Natural killer cell treated with Interleukin-12 subunit alpha and Interleukin-12 subunit beta and Interleukin-15 and Interleukin-18, amount 100 ng/mL, for 72 hours (primary cell): ENCODE results near the gene GADD45G. TPM values are rescaled to one million over a fixed set of nuclear protein-coding genes. Genes with fewer than 3 reads are reported as not detected.

Experiments
- ATAC-seq, 2 donors: fragments of 150-1000 bp; cut with Tn5 transposase in 1 of 2; sonication (Bioruptor Pico), chemical (Tn5 transposase) in 1 of 2; 2 replicates each; pipeline ENCODE4 v1.10.0; 2021
- DNase-seq: peaks from one replicate; pipeline ENCODE4 v3.0.0; 2022; ENCODE audit warnings: low spot score
- H3K27ac Mint-ChIP-seq, 2 donors: 1 replicate in 1 of 2; 2 replicates in 1 of 2; pipeline ENCODE4 v1.8.0; 2022; ENCODE audit warnings: mixed read lengths in 2 of 2, mild to moderate bottlenecking in 1 of 2, moderate library complexity in 1 of 2
- H3K27me3 Mint-ChIP-seq, 2 donors: 1 replicate in 1 of 2; 2 replicates in 1 of 2; pipeline ENCODE4 v1.8.0; 2022; ENCODE audit warnings: mixed read lengths in 2 of 2
- H3K36me3 Mint-ChIP-seq: one replicate; pipeline ENCODE4 v1.8.0; 2022; ENCODE audit warnings: mixed read lengths
- H3K4me1 Mint-ChIP-seq, 2 donors: 1 replicate in 1 of 2; 2 replicates in 1 of 2; pipeline ENCODE4 v1.8.0; 2022; ENCODE audit warnings: low read depth in 2 of 2, mixed read lengths in 2 of 2, mild to moderate bottlenecking in 1 of 2
- H3K4me3 Mint-ChIP-seq: one replicate; pipeline ENCODE4 v1.8.0; 2022; ENCODE audit warnings: mixed read lengths
- H3K9me3 Mint-ChIP-seq: 2 replicates; pipeline ENCODE4 v1.8.0; 2022; ENCODE audit warnings: mixed read lengths
- total RNA-seq, 2 donors: library from RNA; stranded (reverse); gene quantifications; one replicate each; pipeline ENCODE4 v1.2.3, GENCODE V29; 2022

GADD45G gene
- total RNA-seq, 2 donors from 2014 or later: 24.3 to 68.6 TPM

- Mint-ChIP-seq H3K4me1 (peaks cover 0 to 26% of the 10 kb centered on the region in 2 donors), H3K4me3 (no peak overlapping the region), H3K27me3 (peaks cover 9% of the 10 kb centered on the region in 2 donors), H3K27ac (no peak overlapping the region), H3K36me3 (no peaks in the 10 kb centered on the region), H3K9me3 (no peaks in the 10 kb centered on the region)
- ATAC-seq: no peak
- no peak for DNase-seq
These were observed 42.7 kb downstream of the GADD45G start for GRCh38 chr9:89647366-89648128.

GRCh38 chr9:89648247-89649000, 43.6 kb downstream of the GADD45G start:
- peaks cover 9% of the 10 kb centered on the region in 2 donors for H3K27me3 Mint-ChIP-seq

GRCh38 chr9:89649039-89649691, 44.4 kb downstream of the GADD45G start:
- ATAC-seq: no peak
- no peak overlapping the region for H3K4me3 Mint-ChIP-seq

More at GRCh38 chr9:89648247-89649000, 43.6 kb downstream of the GADD45G start:
- no peaks in the 10 kb centered on the region for H3K36me3 Mint-ChIP-seq
- ATAC-seq (no peak), DNase-seq (no peak)
- no peak overlapping the region for H3K4me3 Mint-ChIP-seq
- H3K27ac Mint-ChIP-seq: no peak overlapping the region
- no peaks in the 10 kb centered on the region for H3K9me3 Mint-ChIP-seq
- peaks cover 0 to 23% of the 10 kb centered on the region in 2 donors for H3K4me1 Mint-ChIP-seq

DNA sequence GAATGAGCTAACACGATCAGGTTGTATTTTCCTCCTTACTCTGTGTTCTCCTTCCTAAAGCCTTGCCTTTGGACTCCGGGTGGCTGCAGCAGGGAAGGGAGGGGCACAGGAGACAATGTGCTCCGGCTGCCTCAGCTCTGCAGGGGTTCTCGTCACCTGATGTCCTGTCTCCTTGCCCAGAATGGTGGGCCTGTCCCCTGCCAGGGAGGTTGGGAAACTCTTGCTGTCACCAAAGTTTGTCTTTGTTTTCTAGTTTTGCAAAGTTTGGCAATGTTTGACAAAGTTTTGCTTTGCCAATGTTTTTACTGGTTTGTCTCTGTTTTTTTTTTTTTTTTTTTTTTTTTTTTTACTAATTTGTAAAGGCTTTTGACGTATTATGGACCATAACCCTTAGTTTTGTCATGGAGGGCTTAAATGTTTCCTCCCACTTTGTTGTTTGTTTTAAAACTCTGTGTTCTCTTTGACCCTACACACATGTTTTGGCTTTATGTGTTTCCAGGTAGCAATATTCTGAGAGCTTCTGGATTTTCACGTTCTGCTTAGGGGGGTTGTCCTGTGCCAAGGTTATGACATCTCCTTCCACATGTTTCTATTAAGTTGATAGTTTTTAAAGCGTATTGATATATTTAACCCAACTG, 49.3 kb downstream of the GADD45G start:
- H3K4me3 Mint-ChIP-seq: no peak overlapping the region
- DNase-seq: no peak
- peaks cover 16% of the 10 kb centered on the region in 2 donors for H3K27me3 Mint-ChIP-seq
- H3K36me3 Mint-ChIP-seq: no peaks in the 10 kb centered on the region
- ATAC-seq: no peak
- H3K9me3 Mint-ChIP-seq: no peaks in the 10 kb centered on the region
- H3K27ac Mint-ChIP-seq: no peak overlapping the region
- peaks cover 19 to 30% of the 10 kb centered on the region in 2 donors for H3K4me1 Mint-ChIP-seq

More at GRCh38 chr9:89649039-89649691, 44.4 kb downstream of the GADD45G start:
- no peak overlapping the region for H3K27ac Mint-ChIP-seq
- DNase-seq: no peak
- peaks cover 0 to 19% of the 10 kb centered on the region in 2 donors for H3K4me1 Mint-ChIP-seq
- peaks cover 9% of the 10 kb centered on the region in 2 donors for H3K27me3 Mint-ChIP-seq
- H3K36me3 Mint-ChIP-seq: no peaks in the 10 kb centered on the region
- no peaks in the 10 kb centered on the region for H3K9me3 Mint-ChIP-seq

DNA sequence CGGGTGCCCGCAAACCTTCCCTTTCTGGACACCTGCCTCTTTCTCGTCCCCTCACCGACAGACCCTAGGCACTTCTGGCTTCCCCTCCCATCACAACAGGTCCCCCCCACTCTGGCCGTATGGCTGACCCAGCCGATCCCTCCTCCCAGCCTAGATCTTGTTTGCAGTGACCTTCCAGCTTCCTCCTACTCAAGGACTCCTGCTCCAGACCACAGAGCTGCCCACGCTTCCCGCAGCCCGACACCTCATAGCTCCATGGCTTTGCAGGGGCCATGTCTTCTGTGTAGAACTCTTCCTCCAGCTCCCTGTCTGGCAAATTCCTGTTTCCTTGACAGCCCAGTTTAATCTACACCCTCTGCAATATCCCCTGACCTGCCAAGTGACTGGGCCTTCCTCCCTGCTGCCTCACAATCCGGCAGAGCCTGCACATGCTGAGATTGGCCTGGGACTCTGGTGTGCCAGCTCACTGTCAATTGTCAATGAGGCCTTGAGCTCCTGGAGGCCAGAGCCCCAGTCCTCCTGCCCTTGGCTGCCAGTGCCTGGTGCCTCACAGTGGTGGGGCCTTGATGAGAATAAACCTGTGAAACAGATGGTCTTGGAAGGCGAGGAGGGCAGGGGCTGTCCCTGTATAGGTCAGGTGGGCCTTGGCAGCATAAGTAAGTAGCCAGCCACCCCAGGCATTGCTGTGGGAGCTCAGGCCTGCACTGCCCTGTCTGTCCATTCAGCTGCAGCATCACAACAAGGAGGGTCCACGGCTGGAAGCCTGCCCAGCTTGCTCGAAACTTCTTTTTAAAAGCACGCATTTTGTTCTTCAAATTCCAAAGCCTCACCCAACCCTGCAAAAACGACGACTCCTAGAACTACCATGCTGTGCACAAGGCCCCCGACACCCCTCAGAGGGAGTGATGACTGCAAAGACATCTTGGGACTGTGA, 50.5 kb downstream of the GADD45G start:
- H3K9me3 Mint-ChIP-seq: no peaks in the 10 kb centered on the region
- no peak for ATAC-seq
- no peak for DNase-seq
- peaks cover 19 to 31% of the 10 kb centered on the region in 2 donors for H3K4me1 Mint-ChIP-seq
- no peak overlapping the region for H3K4me3 Mint-ChIP-seq
- H3K27ac Mint-ChIP-seq: peak overlapping the region in 1 of 2 donors; percentile 74
- no peaks in the 10 kb centered on the region for H3K36me3 Mint-ChIP-seq
- H3K27me3 Mint-ChIP-seq: peaks cover 16% of the 10 kb centered on the region in 2 donors

Other genes starting within 250 kb of the GADD45G start
- 100 to 1,000 TPM; 169 to 237 TPM for gene SEMA4D, start 106.9 kb upstream of the GADD45G start, total RNA-seq